H9 (cell line): Measurements from ENCODE around the gene ACTN1. TPM values are rescaled to one million over a fixed set of nuclear protein-coding genes. Genes with fewer than 3 reads are reported as not detected.

Experiments
- DNase-seq: peaks from one replicate; pipeline ENCODE4 v3.0.0-alpha.2; 2017
- H2AFZ ChIP-seq: one replicate; pipeline ENCODE4 v1.6.1; 2013; ENCODE audit warnings: mild to moderate bottlenecking, low read length, control low read depth, moderate library complexity
- H2AK5ac ChIP-seq: 2 replicates; pipeline ENCODE4 v1.6.1; 2013; ENCODE audit warnings: low read length, control low read depth, mixed read lengths; ENCODE audit not compliant: insufficient read length
- H2BK120ac ChIP-seq: one replicate; pipeline ENCODE4 v1.6.1; 2013; ENCODE audit warnings: low read depth, mild to moderate bottlenecking, low read length, control low read depth, inconsistent platforms; ENCODE audit not compliant: poor library complexity, severe bottlenecking
- H2BK12ac ChIP-seq: 2 replicates; pipeline ENCODE4 v1.6.1; 2013; ENCODE audit warnings: low read length, control low read depth, mixed read lengths, low read depth; ENCODE audit not compliant: insufficient read length
- H2BK15ac ChIP-seq: 2 replicates; pipeline ENCODE4 v1.6.1; 2013; ENCODE audit warnings: low read depth, low read length, control low read depth
- H2BK20ac ChIP-seq: one replicate; pipeline ENCODE4 v1.6.1; 2013; ENCODE audit warnings: low read depth, mild to moderate bottlenecking, low read length, control low read depth, inconsistent platforms; ENCODE audit not compliant: poor library complexity, severe bottlenecking
- H2BK5ac ChIP-seq: 2 replicates; pipeline ENCODE4 v1.6.1; 2013; ENCODE audit warnings: low read length, control low read depth, mixed read lengths; ENCODE audit not compliant: insufficient read length
- H3K14ac ChIP-seq: 2 replicates; pipeline ENCODE4 v1.6.1; 2013; ENCODE audit warnings: low read length, control low read depth; ENCODE audit not compliant: insufficient read depth
- H3K18ac ChIP-seq: 2 replicates; pipeline ENCODE4 v1.6.1; 2013; ENCODE audit warnings: low read depth, mild to moderate bottlenecking, mixed read lengths, low read length, control low read depth; ENCODE audit not compliant: insufficient read length
- H3K23ac ChIP-seq: 2 replicates; pipeline ENCODE4 v1.6.1; 2013; ENCODE audit warnings: low read length, control low read depth, mixed read lengths, low read depth; ENCODE audit not compliant: insufficient read length
- H3K23me2 ChIP-seq: 2 replicates; pipeline ENCODE4 v1.6.1; 2013; ENCODE audit warnings: low read depth, mild to moderate bottlenecking, mixed read lengths, low read length, control low read depth; ENCODE audit not compliant: insufficient read length, poor library complexity, severe bottlenecking
- H3K27ac ChIP-seq: 2 replicates; pipeline ENCODE4 v1.5.1; 2013; ENCODE audit warnings: low read length, control low read depth, mixed read lengths, low read depth; ENCODE audit not compliant: insufficient read length
- H3K27me3 ChIP-seq: 2 replicates; pipeline ENCODE4 v1.6.1; 2013; ENCODE audit warnings: low read length, control low read depth, inconsistent platforms; ENCODE audit not compliant: insufficient read depth
- H3K4ac ChIP-seq: 2 replicates; pipeline ENCODE4 v1.6.1; 2013; ENCODE audit warnings: low read depth, mild to moderate bottlenecking, control low read depth, inconsistent platforms, low read length, moderate library complexity
- H3K4me1 ChIP-seq: 2 replicates; pipeline ENCODE4 v1.6.1; 2013; ENCODE audit warnings: low read length, control low read depth, inconsistent platforms; ENCODE audit not compliant: insufficient read depth
- H3K4me2 ChIP-seq: 2 replicates; pipeline ENCODE4 v1.6.1; 2013; ENCODE audit warnings: low read length, control low read depth, mixed read lengths; ENCODE audit not compliant: insufficient read length, insufficient read depth
- H3K56ac ChIP-seq: 2 replicates; pipeline ENCODE4 v1.6.1; 2013; ENCODE audit warnings: low read depth, mild to moderate bottlenecking, mixed read lengths, low read length, control low read depth; ENCODE audit not compliant: insufficient read length
- H3K79me1 ChIP-seq: 2 replicates; pipeline ENCODE4 v1.6.1; 2013; ENCODE audit warnings: low read depth, mild to moderate bottlenecking, moderate library complexity, low read length, control low read depth, inconsistent platforms; ENCODE audit not compliant: insufficient read depth, poor library complexity, severe bottlenecking
- H3K79me2 ChIP-seq: 2 replicates; pipeline ENCODE4 v1.6.1; 2013; ENCODE audit warnings: low read length, control low read depth, inconsistent platforms; ENCODE audit not compliant: insufficient read depth
- H3K9ac ChIP-seq: 2 replicates; pipeline ENCODE4 v1.6.1; 2013; ENCODE audit warnings: low read length, control low read depth, mixed read lengths; ENCODE audit not compliant: insufficient read length; ENCODE audit errors: extremely low read depth
- H3K9me3 ChIP-seq: one replicate; pipeline ENCODE4 v1.6.1; 2013; ENCODE audit warnings: low read depth, low read length, inconsistent platforms; ENCODE audit not compliant: control insufficient read depth
- H3T11ph ChIP-seq: one replicate; pipeline ENCODE4 v1.6.1; 2013; ENCODE audit warnings: mild to moderate bottlenecking, low read length, control low read depth, inconsistent platforms
- H4K20me1 ChIP-seq: one replicate; pipeline ENCODE4 v1.6.1; 2013; ENCODE audit not compliant: control insufficient read depth, insufficient read length, insufficient read depth
- H4K5ac ChIP-seq: 2 replicates; pipeline ENCODE4 v1.6.1; 2013; ENCODE audit warnings: low read depth, mild to moderate bottlenecking, mixed read lengths, low read length, control low read depth; ENCODE audit not compliant: insufficient read length
- H4K8ac ChIP-seq: replicated peaks from 2 replicates; pipeline ENCODE4 v1.6.1; 2013; ENCODE audit warnings: low read length, control low read depth, mixed read lengths, low read depth; ENCODE audit not compliant: insufficient read length
- H4K91ac ChIP-seq: 2 replicates; pipeline ENCODE4 v1.6.1; 2013; ENCODE audit warnings: low read depth, mild to moderate bottlenecking, moderate library complexity, mixed read lengths, low read length, control low read depth; ENCODE audit not compliant: insufficient read length
- H3K27ac Mint-ChIP-seq, 3 experiments: 2 replicates in 2 of 3; 3 replicates in 1 of 3; pipeline ENCODE4 v1.8.0; 2020 to 2021; ENCODE audit warnings: mixed read lengths in 3 of 3, mild to moderate bottlenecking in 1 of 3, moderate library complexity in 1 of 3
- H3K27me3 Mint-ChIP-seq: 2 replicates; pipeline ENCODE4 v1.8.0; 2021; ENCODE audit warnings: low read depth, mild to moderate bottlenecking, moderate library complexity, mixed read lengths
- H3K36me3 Mint-ChIP-seq, 3 experiments: 2 replicates in 2 of 3; 3 replicates in 1 of 3; pipeline ENCODE4 v1.8.0; 2020 to 2021; ENCODE audit warnings: low read depth in 3 of 3, mixed read lengths in 3 of 3; ENCODE audit not compliant: insufficient read depth in 1 of 3
- H3K4me1 Mint-ChIP-seq, 2 experiments: 2 replicates each; pipeline ENCODE4 v1.8.0; 2020; ENCODE audit warnings: mixed read lengths in 2 of 2
- H3K4me3 Mint-ChIP-seq, 2 experiments: 2 replicates in 1 of 2; 3 replicates in 1 of 2; pipeline ENCODE4 v1.8.0; 2020 to 2021; ENCODE audit warnings: mild to moderate bottlenecking in 2 of 2, mixed read lengths in 2 of 2, moderate library complexity in 1 of 2
- H3K9me3 Mint-ChIP-seq, 2 experiments: 2 replicates in 1 of 2; 3 replicates in 1 of 2; pipeline ENCODE4 v1.8.0; 2020; ENCODE audit warnings: mild to moderate bottlenecking in 2 of 2, mixed read lengths in 2 of 2, moderate library complexity in 1 of 2
- WGBS: extraction: QIAGEN DNeasy Blood & Tissue Kit; methylation state at CpG from one replicate; pipeline ENCODE4 v1.1.7; 2013; ENCODE audit warnings: missing lambda C conversion rate, low lambda C conversion rate, mixed read lengths; ENCODE audit not compliant: insufficient read length; ENCODE audit errors: extremely low coverage; 5-methylcytosine and 5-hydroxymethylcytosine counted together
- total RNA-seq: library from RNA; stranded (reverse); gene quantifications from 2 replicates; pipeline ENCODE4 v1.2.1, GENCODE V29; 2021
- TF ChIP-seq, protein P1 (sequence below): fragments of 200-600 bp; sonication (generic); conservative IDR thresholded peaks from 3 replicates; pipeline ENCODE4 v1.8.0; 2021; ENCODE audit warnings: antibody characterized with exemption, mild to moderate bottlenecking

The ACTN1 gene
- total RNA-seq, 1 experiment from 2014 or later, result 219 TPM

- no peak overlapping the region for H4K91ac ChIP-seq
- no peak overlapping the region for H2BK15ac ChIP-seq
- no peak overlapping the region for H4K8ac ChIP-seq
- H3K23me2 ChIP-seq, result no peaks in the 10 kb centered on the region
- TF ChIP-seq, protein P1, sequence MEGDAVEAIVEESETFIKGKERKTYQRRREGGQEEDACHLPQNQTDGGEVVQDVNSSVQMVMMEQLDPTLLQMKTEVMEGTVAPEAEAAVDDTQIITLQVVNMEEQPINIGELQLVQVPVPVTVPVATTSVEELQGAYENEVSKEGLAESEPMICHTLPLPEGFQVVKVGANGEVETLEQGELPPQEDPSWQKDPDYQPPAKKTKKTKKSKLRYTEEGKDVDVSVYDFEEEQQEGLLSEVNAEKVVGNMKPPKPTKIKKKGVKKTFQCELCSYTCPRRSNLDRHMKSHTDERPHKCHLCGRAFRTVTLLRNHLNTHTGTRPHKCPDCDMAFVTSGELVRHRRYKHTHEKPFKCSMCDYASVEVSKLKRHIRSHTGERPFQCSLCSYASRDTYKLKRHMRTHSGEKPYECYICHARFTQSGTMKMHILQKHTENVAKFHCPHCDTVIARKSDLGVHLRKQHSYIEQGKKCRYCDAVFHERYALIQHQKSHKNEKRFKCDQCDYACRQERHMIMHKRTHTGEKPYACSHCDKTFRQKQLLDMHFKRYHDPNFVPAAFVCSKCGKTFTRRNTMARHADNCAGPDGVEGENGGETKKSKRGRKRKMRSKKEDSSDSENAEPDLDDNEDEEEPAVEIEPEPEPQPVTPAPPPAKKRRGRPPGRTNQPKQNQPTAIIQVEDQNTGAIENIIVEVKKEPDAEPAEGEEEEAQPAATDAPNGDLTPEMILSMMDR, result no peak
- no peaks in the 10 kb centered on the region for H4K20me1 ChIP-seq
- Mint-ChIP-seq H3K27me3 (no peaks in the 10 kb centered on the region), H3K4me1 (peaks cover 44% of the 10 kb centered on the region in 2 experiments), H3K36me3 (peaks cover 3 to 39% (median 24%) of the 10 kb centered on the region in 3 experiments), H3K4me3 (no peak overlapping the region; a peak in 1 of 5 replicates), H3K9me3 (no peaks in the 10 kb centered on the region), H3K27ac (no peak overlapping the region)
- H2BK120ac ChIP-seq, result no peak overlapping the region
- H3K9me3 ChIP-seq, result no peaks in the 10 kb centered on the region
- H3K23ac ChIP-seq, result no peak overlapping the region
- no peak overlapping the region for H2BK20ac ChIP-seq
- H2AK5ac ChIP-seq, result no peak overlapping the region
- no peak overlapping the region for H3K4me2 ChIP-seq
- no peak overlapping the region for H2AFZ ChIP-seq
- no peak overlapping the region for H3K9ac ChIP-seq
- no peak overlapping the region for H2BK12ac ChIP-seq
- WGBS, result no CpG with 5 or more reads among the region's 12 CpGs
- H3K14ac ChIP-seq, result no peak overlapping the region
- H3K79me1 ChIP-seq, result peaks cover 2% of the 10 kb centered on the region
- no peaks in the 10 kb centered on the region for H3K27me3 ChIP-seq
- no peak overlapping the region for H3K56ac ChIP-seq
- no peak overlapping the region for H4K5ac ChIP-seq
- 0 out of 2 replicates have a peak, but pooled peaks cover 4% of the 10 kb centered on the region for H3K4me1 ChIP-seq
- H3T11ph ChIP-seq, result no peak overlapping the region
- no peak overlapping the region for H3K4ac ChIP-seq
- no peak overlapping the region for H3K18ac ChIP-seq
- DNase-seq, result no peak
- no peak overlapping the region for H2BK5ac ChIP-seq
- H3K79me2 ChIP-seq, result peaks cover 47% of the 10 kb centered on the region; the same call in 1 of the 2 replicates
- no peak overlapping the region for H3K27ac ChIP-seq
Observed at GRCh38 chr14:68957775-68958174, 21.3 kb downstream of the ACTN1 start.
